GM18526 (cell line): ENCODE measurements around the gene HMCN2.

Source experiments
- POLR2A ChIP-seq: IDR thresholded peaks from 3 replicates; pipeline ENCODE4 v1.6.1; 2011; ENCODE audit not compliant: insufficient read length; ENCODE audit errors: extremely low read depth

HMCN2 gene

DNA sequence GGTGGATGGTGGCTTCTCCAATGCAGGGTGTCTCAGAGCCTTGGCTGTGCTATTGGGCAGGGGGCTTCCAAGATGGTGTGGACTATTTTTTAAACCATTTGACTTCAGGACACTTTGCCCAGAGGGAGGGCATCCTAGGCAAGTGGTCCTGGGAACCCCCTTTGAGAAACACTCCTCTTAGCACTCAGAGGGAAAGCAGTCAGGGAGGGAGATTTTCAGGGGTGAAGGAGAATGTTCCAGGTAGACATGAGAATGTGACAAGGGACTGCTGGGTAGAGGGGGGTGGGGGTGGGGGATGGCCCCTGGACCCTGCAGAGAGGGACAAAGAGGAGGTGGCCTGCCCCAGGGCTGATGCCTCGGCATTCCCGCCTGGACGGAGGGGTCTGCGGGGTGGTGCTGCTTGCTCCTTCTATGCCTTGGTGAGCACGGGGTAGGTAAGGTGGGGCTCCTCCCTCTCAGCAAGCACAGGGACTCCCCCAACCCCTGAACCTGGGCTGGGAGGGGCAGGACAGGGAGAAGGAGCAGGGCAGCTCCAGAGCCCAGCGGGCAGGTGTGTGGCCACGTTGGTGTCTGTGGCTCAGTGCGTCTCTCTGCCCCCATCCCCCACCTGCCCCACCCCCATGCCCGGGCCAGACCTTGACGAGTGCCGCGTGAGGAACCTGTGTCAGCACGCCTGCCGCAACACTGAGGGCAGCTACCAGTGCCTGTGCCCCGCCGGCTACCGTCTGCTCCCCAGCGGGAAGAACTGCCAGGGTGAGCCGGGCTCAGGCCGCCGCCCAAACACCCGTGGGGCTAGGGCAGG lies 165.4 kb downstream of the HMCN2 start:
- no peak for TF ChIP-seq POLR2A

DNA sequence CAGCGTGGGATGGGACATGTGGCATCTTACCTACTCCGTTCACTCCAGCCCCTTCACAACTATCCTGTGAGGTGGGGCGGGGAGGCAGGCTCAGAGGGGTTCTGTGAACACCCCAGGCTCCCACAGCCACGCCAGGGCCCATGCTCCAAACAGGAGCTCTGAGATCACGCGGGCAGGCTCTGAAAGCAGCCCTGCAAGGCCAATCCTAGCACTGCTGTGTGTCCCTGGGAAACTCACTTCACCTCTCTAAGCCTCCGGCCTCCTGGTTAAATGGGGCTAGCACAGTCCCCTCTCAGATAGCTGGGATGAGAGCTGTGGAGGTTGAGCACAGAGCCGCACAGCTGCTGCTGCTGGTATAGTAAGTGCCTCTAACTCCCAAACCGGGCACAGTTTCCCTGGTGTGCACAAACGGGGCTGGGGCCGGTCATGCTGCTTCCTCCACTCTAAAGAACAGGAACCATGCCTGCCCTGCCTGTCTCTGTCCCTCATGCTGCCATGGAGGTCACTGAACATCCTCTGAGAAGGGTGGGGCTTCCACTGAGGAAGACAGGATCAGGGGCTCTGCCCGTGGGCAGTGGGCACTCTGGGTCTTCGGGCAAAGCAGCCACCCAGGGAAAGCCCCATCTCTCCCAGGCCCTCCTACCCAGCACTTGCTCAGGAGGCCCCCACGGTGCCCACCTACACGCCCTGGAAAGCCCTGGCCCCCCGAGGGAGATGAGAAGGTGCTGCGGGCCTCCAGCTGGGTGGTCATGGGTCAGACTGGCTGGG lies 166.2 kb downstream of the HMCN2 start:
- no peak for TF ChIP-seq POLR2A

- TF ChIP-seq POLR2A, result no peak
Measured at GRCh38 chr9:130432362-130432761, 166.8 kb downstream of the HMCN2 start.

- no peak for TF ChIP-seq POLR2A
Measured at GRCh38 chr9:130432796-130433167, 167.2 kb downstream of the HMCN2 start.

DNA sequence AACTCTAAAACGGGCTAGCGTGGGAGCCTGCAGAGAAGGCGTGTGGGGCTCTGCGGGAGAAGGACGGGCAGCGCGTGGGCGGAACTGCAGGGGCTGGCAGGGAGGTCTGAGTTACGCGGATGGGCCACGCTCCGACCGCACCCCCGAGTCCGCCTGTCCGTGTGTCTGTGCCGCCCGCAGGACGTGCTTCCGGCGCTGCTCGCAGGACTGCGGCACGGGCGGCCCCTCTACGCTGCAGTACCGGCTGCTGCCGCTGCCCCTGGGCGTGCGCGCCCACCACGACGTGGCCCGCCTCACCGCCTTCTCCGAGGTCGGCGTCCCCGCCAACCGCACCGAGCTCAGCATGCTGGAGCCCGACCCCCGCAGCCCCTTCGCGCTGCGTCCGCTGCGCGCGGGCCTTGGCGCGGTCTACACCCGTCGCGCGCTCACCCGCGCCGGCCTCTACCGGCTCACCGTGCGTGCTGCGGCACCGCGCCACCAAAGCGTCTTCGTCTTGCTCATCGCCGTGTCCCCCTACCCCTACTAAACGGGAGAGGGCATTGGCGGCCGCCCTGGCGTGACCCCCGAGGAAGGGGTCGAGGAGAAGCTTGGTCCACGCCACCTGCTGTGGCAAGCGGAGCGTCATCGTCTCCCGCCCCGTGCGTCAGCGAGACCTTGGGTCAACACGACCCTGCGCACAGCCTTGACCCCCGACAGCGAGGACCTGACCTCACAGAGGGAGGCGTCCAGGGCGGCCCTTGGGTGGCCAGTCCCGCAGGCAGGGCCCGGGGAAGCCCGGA lies 167.8 kb downstream of the HMCN2 start:
- TF ChIP-seq POLR2A, result no peak

DNA sequence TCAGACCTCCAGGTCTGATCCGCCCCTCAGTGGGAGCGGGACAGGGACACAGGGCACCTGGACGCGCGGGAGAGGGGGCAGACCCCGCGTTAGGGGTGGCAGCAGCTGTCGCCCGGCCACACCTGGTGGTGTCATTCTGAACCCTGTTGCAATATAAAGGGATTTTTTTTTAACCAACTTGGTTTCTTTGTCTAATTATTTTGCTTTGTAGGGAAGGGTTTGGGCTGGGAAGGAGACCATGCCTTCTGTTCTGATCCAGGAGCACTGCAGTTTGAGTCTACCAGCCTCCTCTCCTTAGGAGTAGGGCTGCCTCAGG lies 168.3 kb downstream of the HMCN2 start:
- TF ChIP-seq POLR2A, result no peak

GRCh38 chr9:130437011-130437789 lies 171.6 kb downstream of the HMCN2 start:
- TF ChIP-seq POLR2A, result no peak

- TF ChIP-seq POLR2A, result no peak
Measured at GRCh38 chr9:130438382-130438981, 172.9 kb downstream of the HMCN2 start.

DNA sequence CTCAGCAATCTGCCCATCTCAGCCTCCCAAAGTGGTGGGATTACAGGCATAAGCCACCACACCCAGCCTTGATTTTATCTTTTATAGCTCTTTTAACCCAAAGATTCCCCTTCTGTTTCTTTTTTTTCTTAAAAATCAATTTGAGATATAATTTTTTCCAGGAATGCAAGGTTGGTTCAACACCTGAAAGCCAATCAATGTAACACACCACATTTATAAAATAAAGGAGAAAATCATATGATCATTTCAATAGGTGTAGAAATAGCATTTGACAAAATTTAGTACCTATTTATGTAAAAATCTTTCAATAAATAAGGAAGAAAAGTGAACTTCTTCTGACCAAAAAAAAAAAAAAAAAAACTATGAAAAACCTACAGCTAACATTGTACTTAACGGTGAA lies 175.5 kb downstream of the HMCN2 start:
- no peak for TF ChIP-seq POLR2A

DNA sequence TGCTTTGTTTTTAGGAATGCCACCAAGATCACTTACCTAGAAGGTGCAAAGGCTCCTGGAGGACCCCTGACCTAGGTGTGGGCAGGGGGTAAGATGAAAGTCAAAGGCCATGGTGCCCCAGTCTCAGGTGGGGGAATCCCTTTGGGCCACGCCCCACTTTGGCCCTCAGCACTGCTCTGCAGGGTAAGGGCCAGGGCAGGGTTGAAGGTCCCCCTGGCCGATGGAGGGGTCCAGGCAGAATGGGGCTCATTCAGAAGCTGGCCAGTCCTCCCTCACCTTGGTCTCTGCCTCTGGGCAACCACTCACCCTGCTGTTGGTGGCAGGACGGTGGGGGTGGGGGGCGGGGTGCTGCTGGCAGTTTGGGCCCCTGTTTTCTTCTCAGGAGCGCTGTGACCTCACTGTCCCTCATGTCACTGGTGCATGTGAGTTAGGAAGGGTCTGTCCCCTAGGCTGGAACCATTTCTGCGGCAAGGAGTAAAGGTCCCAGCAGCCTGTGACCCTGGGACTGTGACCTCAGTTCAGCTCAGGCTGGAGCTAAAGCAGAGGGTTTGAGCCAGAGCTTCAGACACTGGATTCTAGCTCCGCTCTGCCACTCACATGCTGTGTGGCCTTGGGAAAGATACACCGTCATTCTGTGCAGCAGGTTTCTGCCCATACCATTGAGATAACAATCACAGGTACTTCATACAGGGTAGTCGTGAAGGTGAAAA lies 177.3 kb downstream of the HMCN2 start:
- TF ChIP-seq POLR2A, result no peak

DNA sequence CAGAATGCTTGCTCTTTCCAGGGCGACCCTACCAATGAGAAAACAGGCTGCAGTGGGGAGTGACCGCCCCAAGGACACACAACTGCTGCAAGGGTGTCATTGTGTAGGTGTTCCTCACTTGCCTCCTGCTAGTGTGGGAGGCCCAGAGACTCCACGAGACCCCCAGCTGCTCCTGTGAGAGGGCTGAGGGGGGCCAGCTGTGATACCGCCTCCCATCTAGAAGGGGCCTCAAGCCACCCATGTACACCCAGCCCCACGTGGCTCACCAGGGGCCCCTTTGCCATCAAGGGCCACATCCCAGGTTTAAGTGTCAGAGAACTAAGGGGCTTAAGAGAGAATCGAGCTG lies 177.9 kb downstream of the HMCN2 start:
- TF ChIP-seq POLR2A, result no peak

GRCh38 chr9:130443840-130444492 lies 178.4 kb downstream of the HMCN2 start:
- no peak for TF ChIP-seq POLR2A

GRCh38 chr9:130444565-130445221 lies 179.1 kb downstream of the HMCN2 start, which contains the start of gene ASS1:
TSS of gene ASS1 (plus strand) at chr9:130444961. CDS start at chr9:130452229, 7,268 bp downstream.
- no peak for TF ChIP-seq POLR2A
